ENCODE measurements around the gene MPHOSPH9.

DNA sequence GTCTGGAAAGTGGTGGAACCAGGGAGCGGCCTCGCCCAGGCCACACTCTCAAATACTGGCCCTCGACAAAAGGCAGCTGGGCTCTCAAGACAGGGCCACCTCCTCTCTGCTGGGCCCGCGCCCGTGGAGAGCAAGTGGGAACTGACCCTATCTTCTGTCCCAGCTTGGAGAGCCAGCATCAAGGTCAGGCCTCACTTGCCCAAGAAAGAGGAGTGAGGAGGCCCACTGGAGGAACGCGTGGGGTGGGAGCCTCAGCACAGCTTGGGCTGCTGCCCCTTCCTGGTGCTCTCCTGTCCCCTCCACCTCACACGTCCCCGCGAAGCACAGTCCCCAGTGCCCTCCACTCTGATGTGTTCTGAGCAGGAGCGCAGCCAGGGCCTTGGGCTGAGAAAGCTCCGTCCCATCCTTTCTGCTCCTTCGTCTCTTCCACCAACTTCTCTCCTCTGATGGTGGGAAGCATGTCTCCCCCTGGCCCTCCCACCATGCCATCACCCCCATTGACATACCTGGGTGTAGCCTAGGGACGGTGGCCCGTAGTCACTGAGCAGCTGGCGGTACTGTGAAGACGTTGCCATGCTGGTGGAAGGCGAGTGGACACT is 33.8 kb upstream of the MPHOSPH9 start:
- TF ChIP-seq, protein P1, sequence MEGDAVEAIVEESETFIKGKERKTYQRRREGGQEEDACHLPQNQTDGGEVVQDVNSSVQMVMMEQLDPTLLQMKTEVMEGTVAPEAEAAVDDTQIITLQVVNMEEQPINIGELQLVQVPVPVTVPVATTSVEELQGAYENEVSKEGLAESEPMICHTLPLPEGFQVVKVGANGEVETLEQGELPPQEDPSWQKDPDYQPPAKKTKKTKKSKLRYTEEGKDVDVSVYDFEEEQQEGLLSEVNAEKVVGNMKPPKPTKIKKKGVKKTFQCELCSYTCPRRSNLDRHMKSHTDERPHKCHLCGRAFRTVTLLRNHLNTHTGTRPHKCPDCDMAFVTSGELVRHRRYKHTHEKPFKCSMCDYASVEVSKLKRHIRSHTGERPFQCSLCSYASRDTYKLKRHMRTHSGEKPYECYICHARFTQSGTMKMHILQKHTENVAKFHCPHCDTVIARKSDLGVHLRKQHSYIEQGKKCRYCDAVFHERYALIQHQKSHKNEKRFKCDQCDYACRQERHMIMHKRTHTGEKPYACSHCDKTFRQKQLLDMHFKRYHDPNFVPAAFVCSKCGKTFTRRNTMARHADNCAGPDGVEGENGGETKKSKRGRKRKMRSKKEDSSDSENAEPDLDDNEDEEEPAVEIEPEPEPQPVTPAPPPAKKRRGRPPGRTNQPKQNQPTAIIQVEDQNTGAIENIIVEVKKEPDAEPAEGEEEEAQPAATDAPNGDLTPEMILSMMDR (conservative IDR thresholded peaks at IDR 0.05; ENCODE audit: low read length), result no peak
- TF ChIP-seq EZH2phosphoT487 (IDR thresholded peaks at IDR 0.05; ENCODE audit: borderline replicate concordance, low read depth, low read length), result no peak
